NCI-H1436 (cell line): ENCODE results near the gene C1R.

Experiments used
- DNase-seq: peaks from one replicate; lab custom pipeline; 2025; lab: John Stamatoyannopoulos, UW

The C1R gene

DNA sequence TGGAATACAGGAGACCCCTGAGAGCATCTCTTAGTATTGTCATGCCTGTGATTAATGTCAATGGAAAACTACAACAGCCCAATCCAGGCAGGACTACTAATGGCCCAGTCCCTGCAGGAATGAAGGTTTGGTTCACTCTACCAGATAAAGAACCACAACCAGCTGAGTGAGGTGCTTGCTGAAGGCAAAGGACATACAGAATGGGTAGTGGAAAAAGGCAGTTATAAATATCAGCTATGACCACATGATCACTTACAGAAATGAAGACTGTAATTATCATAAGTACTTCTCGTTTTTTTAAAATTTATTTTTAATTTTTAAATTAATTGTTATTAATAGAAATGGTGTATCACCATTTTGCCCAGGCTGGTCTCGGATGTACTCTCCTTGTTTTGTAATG, 56.8 kb downstream of the C1R start:
- no peak for DNase-seq

DNA sequence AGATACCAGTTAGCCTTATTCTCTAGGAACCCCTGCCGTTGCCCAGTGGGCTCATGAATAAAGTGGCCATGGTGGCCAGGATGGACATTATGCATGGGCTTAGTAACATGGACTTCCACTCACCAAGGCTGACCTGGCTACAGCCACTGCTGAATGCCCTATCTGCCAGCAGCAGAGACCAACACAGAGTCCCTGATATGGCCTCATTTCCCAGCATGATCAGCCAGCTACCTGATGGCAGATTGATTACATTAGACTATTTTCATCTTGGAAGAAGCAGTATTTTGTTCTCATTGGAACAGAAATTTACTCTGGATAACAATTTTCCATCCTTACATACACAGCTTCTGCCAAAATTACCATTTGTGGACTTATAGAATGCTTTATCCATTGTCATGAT, 57.8 kb downstream of the C1R start:
- DNase-seq: no peak

DNA sequence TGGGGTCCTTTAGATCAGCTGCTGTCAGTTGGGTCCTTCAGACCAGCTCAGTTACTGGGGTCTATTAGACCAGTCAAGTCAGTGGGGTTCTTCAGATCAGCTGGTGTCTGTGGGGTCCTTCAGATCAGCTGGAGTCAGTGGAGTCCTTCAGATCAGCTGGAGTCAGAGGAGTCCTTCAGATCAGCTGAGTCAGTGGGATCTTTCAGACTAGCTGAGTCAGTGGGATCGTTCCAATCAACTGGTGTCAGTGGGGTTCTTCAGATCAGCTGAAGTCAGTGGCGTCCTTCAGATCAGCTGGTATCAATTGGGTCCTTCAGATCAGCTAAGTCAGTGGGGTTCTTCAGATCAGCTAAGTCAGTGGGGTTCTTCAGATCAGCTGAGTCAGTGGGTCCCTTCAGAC, 59.3 kb downstream of the C1R start:
- no peak for DNase-seq

GRCh38 chr12:7031306-7031705, 60.9 kb downstream of the C1R start:
- DNase-seq: no peak
